Measurements from ENCODE around the gene USP15.

Gene USP15

GRCh38 chr12:62259993-62260732 is at the start of gene USP15:
USP15 (plus strand) TSS chr12:62260404; CDS start chr12:62260415, 11 bp downstream.
- DNase-seq (ENCODE audit: low read depth, low spot score): peak; percentile 94

GRCh38 chr12:62210422-62210821 is 49.8 kb upstream of the USP15 start:
- DNase-seq (ENCODE audit: low read depth, low spot score): peak; percentile 26

DNA sequence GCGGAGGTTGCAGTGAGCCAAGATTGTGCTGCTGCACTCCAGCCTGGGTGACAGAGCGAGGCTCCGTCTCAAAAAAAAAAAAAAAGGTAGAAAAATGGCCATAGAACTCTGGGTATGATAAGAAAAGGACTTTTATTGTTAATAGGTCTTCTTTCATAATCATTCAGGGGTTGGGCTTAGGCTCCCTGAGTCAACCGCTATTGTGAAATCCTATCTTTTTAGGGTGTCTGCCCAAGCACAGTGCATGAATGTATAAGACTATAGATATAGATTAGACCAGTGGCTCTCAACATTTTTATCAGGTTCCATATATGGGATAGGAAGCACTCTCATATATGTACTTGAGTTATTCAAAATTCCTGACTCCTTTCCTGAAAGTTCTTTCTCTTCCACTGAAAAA is 48.7 kb upstream of the USP15 start:
- no peak for DNase-seq (ENCODE audit: low read depth, low spot score)

- no peak for DNase-seq (ENCODE audit: low read depth, low spot score)
Measured at GRCh38 chr12:62214846-62215245, 45.4 kb upstream of the USP15 start.

DNA sequence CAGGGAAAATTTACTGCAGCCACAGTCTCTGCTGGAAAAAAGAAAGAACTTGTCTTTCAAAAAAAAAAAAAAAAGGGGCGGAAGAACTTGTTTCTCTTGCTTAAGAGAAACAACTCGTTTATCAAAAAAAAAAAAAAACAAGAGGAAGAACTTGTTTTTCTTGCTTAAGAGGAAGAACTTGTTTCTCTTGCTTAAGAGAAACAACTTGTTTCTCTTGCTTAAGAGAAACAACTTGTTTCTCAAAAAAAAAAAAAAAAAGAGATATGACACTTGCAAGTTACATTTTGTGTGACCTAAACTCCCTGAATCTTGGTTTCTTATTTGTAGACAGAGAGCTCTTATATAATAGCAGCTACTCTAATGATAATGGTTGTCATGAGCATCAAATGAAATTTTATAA is 44.7 kb upstream of the USP15 start:
- no peak for DNase-seq (ENCODE audit: low read depth, low spot score)

GRCh38 chr12:62217466-62218194 is 42.6 kb upstream of the USP15 start:
- no peak for DNase-seq (ENCODE audit: low read depth, low spot score)

- DNase-seq (ENCODE audit: low read depth, low spot score): no peak
Measured at GRCh38 chr12:62221107-62221506, 39.1 kb upstream of the USP15 start.

DNA sequence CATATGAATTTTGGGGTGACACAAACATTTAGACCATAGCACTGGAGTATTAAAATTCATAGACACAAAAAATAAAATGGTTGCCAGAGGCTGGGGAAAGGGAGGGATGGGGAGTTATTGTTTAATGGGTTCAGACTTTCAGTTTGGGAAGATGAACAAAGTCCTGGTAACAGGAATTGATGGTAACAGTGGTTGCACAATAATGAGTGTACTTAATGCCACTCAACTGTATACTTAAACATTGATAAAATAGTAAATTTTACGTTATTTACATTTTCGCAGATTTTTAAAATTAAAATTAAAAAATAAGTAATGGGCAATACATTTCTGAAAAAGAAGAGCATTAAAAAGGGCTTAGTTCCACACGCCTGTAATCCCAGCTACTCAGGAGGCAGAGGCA is 35.6 kb upstream of the USP15 start:
- DNase-seq (ENCODE audit: low read depth, low spot score): no peak

- no peak for DNase-seq (ENCODE audit: low read depth, low spot score)
Measured at GRCh38 chr12:62227091-62227490, 33.1 kb upstream of the USP15 start.

GRCh38 chr12:62230652-62231051 is 29.6 kb upstream of the USP15 start:
- no peak for DNase-seq (ENCODE audit: low read depth, low spot score)

DNA sequence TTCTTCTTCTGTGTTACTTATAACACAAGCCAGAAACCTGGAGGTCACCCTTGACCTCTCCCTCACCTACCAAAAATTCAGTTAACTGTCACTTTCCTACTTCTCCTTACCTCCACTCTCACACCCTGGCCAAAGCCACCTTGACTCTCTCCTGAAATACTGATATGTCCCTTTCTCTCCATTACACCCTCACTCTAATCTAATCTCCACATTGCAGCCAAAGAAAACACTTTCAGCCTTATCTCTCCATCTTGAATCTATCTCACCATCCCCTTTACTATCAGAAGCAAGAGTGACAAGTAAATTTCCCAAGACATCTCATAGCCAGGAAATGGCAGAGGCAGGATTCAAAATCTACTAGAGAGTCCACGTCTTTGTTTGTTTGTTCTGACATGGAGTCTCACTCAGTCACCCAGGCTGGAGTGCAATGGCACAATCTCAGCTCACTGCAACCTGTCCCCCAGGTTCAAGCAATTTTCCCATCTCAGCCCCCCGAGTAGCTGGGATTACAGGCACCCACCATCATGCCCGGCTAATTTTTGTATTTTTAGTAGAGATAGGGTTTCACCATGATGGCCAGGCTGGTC is 28.0 kb upstream of the USP15 start:
- DNase-seq (ENCODE audit: low read depth, low spot score): no peak

DNA sequence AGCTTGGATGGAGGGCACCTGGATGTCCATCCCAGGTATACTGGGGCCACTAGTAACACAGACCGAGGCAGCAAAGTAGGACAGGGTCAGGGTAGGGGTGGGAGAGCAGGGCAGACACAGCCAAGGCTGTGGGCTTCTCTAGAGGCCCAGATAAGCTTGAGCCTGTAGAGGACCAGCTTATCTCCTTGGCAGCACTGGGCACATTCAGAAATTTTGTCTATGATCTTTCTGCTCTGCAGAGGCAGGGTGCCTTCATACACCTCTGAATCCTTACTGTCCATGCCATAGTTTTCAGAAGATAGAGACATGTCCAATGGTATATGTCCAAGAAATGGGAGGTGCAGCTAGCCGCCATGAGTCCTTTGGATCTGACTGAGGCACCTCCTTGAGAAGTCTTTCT is 26.4 kb upstream of the USP15 start:
- DNase-seq (ENCODE audit: low read depth, low spot score): no peak

DNA sequence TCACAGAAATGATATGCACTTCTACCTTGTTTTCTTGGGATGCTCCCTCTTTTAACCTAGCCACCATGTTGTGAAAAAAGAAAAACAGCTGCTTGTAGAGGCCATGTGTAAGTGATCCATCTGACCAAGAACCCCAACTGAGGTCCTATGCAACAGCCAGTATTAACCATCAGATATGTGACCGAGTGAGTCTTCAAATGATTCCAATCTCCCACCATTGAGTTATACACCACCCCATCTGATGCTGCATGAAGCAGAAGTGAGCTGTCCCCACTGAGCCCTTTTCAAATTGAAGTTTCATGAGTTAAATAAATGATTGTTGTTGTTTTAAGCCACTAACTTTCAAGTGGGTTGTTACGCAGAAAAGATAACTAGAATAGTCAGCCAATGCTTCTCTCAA is 20.6 kb upstream of the USP15 start:
- no peak for DNase-seq (ENCODE audit: low read depth, low spot score)

- DNase-seq (ENCODE audit: low read depth, low spot score): no peak
Measured at GRCh38 chr12:62247281-62248045, 12.7 kb upstream of the USP15 start.

DNA sequence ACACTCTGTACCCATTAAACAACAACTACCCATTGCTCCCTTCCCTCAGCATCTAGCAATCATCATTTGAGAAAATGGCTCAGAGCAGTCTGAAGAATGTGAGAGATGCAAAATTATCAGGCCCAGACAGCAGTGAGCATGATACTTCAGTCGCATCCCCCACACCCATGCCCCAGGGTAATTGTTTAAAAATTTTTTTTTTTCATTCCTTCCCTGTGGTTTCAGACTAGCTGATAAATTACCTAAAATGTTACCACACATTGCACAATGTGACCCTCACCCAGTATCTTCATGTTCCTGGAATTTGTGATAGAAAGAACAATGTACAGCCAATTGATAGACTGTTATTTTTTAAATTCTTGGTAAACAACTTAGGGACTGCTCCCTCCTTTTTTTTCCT is 11.3 kb upstream of the USP15 start:
- DNase-seq (ENCODE audit: low read depth, low spot score): no peak

DNA sequence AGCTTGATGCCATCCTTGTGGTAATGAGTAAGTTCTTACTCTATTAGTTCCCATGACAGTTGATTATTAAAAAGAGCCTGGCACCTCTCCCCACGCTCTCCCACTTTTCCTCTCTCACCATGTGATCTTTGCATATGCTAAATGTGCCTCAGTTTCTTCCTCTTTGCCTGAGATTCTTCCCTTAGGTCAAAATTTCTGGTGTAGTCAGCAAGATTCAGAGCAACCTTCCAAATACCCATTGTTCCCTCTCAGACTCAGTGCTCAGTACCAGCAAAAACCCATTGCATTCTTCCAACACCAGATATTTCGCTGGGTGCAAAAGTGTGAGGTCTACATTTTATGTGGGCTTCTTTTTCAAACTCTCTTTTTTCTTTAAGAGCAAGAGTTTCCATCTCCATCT is 10.8 kb upstream of the USP15 start:
- DNase-seq (ENCODE audit: low read depth, low spot score): no peak

- DNase-seq (ENCODE audit: low read depth, low spot score): no peak
Measured at GRCh38 chr12:62250671-62251608, 9.3 kb upstream of the USP15 start.

DNA sequence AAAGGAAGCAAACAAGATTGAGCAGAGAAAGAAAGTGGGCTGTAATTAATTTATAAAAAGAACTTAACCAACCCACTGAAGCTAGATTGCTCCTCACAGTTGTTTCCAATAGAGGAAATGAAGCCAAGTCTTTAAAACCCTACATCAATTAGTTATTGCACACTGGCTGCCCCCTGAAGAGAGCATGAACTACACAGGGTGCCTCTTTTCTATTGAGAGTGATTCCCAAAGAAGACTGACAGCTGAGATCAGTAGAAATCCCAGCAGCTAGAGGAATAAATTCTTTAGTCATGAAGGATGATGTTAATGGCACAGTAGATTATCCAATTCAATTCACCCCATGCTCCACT is 8.6 kb upstream of the USP15 start:
- no peak for DNase-seq (ENCODE audit: low read depth, low spot score)

DNA sequence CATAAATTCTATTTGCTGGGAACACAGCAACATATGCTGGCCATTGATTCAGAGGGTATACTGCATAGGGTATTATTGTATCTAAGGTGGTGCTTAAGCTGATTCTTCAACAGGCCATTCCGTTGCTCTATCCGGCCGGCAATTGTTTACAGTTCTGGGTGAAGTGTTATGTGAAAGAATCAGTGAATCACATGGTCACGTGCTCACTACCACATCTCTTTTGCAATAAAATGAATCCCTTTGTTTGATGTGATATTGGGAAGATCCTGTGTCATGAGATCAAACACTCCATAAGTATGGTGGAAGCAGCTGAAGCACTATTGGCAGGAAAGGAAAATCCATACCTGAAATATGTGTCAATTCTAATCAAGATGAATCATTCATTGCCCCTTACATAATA is 7.6 kb upstream of the USP15 start:
- DNase-seq (ENCODE audit: low read depth, low spot score): no peak

DNA sequence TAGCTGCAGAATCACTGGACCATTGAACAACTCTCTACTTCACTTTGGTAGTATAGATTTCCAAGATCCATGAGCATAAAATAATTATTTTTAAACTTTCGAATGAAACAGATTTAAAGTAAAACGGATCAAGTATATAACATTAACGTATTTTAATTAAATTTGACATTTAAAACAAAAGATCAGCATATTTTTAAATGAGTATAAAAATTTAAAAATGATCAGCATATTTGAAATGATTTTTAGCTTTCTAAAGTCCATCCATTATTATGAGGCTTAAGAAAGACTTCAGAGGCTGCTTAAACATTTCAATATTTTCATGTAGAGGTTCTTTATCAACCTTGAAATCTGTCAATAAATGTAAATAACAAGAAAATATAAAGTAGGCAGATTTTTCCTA is 5.2 kb upstream of the USP15 start:
- DNase-seq (ENCODE audit: low read depth, low spot score): no peak

DNA sequence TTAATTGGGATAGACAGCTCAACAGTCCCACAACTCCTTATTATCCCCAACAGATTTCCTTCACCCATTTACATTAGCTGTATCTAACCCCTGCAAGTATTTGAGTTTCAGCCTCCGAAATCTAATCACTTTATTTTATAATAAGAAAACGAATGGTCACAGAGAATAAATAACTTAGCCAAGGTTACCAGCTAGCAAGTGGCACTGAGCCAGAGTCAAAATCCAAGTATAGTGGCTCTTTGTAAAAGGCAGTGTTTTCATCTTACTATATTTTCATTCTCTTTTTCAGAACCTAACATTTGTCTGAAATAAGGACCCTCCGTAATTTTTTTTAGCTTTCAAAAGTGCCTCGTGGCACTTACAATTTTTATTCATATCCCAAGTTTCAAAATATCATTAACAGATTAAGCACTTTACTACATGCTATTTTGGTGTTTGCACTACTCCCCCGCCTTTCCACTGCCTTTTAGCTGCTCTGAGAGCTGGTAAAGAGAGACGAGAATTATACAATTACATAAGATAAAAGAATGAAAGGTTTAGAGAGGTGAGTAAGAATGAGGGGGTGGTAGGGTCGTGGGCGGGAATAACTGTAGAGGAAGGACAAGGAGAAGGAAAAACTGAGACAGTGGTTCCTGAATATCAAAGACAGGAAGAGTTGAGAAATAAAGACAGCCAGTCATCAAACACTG is 3.7 kb upstream of the USP15 start:
- DNase-seq (ENCODE audit: low read depth, low spot score): no peak

All from smooth muscle cell of the brain vasculature (primary cell).